NB4 (cell line): ENCODE results near the gene CCNB1.

Experiments
- CTCF ChIP-seq: IDR thresholded peaks from one replicate; pipeline ENCODE4 v1.5.1; 2012; ENCODE audit warnings: low read depth, low read length
- POLR2A ChIP-seq: IDR thresholded peaks from 2 replicates; pipeline ENCODE4 v1.6.1; 2011; ENCODE audit warnings: mild to moderate bottlenecking; ENCODE audit not compliant: insufficient read length; ENCODE audit errors: extremely low read depth

- TF ChIP-seq CTCF (no peak), POLR2A (no peak)
Observed at GRCh38 chr5:69170969-69171368, 4.0 kb downstream of the CCNB1 start.
